ENCODE data around the gene SLC25A41. TPM values are rescaled to one million over a fixed set of nuclear protein-coding genes. Genes with fewer than 3 reads are reported as not detected.
A peak's percentile ranks its signal among the peaks of the same experiment; 100 is the strongest.

The SLC25A41 gene
- total RNA-seq, 1 donor, result not detected

DNA sequence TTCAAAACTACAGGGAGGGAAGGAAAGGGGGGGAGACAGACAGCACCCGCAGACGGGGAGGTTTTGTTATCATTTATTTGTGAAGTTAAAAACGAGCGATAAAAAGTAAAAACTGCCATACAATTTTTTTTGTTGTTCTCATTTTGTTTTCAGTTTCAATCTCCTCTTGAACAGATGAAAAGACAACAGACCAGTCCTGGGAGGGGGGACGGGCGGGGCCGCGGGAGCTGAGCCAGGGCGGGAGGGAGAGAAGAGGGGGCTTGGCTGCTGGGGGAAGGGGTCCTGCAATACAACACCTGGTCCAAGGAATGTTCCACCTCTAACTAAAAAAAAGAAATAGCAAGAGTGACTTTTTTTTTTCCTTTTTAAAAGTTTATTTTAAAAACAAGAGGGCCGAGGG is 20.3 kb downstream of the SLC25A41 start:
- DNase-seq (ENCODE audit: insufficient read length, low spot score, missing footprints), result peak; percentile 80
- H3K27me3 ChIP-seq (ENCODE audit: insufficient read depth, low read length), result no peaks in the 10 kb centered on the region

DNA sequence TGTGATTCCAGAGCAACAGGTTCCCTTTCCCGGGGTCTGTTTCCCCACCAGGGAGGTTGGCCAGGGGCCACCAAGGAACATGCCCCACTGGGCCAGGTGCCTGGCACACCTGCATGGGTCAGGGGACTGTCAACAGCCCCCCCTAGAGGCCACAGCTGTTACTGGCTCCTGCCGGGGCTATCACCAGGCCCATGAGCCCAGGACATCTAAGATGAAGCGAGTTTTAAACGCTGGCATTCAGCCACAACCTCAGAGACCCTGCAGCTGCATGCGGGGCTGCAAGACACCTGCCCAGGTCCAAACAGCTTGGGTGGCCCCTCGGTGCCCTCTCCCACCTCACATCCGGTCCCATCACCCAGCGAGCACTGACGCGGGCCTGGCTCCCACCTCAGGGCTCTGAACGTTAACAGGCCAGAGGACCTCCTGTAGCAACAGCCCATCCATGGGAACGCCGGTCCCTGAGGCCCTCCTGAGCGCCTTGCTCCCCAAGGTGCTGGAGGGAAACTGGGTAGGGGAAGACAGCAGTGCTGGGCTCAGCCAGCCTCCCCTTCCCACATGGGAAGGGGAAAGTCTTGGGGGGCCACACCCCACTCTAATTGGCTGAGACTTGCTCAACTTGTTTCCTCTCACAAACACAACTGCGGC is 21.0 kb downstream of the SLC25A41 start:
- DNase-seq (ENCODE audit: insufficient read length, low spot score, missing footprints), result peak; percentile 88
- no peak overlapping the region for H3K27ac ChIP-seq (ENCODE audit: low read depth, low read length)

More for the DNA sequence above, 20.3 kb downstream of the SLC25A41 start:
- H3K4me2 ChIP-seq (ENCODE audit: insufficient read depth, low read length), result no peak overlapping the region
- H4K20me1 ChIP-seq (ENCODE audit: insufficient read depth, low read length), result peaks cover 9% of the 10 kb centered on the region
- no peak overlapping the region for H3K27ac ChIP-seq (ENCODE audit: low read depth, low read length)
- H3K4me1 ChIP-seq (ENCODE audit: insufficient read depth, low read length), result no peaks in the 10 kb centered on the region
- H3K4me3 ChIP-seq (ENCODE audit: insufficient read depth, low read length), result no peak overlapping the region
- TF ChIP-seq, protein P1, sequence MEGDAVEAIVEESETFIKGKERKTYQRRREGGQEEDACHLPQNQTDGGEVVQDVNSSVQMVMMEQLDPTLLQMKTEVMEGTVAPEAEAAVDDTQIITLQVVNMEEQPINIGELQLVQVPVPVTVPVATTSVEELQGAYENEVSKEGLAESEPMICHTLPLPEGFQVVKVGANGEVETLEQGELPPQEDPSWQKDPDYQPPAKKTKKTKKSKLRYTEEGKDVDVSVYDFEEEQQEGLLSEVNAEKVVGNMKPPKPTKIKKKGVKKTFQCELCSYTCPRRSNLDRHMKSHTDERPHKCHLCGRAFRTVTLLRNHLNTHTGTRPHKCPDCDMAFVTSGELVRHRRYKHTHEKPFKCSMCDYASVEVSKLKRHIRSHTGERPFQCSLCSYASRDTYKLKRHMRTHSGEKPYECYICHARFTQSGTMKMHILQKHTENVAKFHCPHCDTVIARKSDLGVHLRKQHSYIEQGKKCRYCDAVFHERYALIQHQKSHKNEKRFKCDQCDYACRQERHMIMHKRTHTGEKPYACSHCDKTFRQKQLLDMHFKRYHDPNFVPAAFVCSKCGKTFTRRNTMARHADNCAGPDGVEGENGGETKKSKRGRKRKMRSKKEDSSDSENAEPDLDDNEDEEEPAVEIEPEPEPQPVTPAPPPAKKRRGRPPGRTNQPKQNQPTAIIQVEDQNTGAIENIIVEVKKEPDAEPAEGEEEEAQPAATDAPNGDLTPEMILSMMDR (IDR thresholded peaks at IDR 0.05; ENCODE audit: extremely low read depth, low read depth, low read length), result no peak
- no peak overlapping the region for H2AFZ ChIP-seq (ENCODE audit: low read length)
- peaks cover 38% of the 10 kb centered on the region for H3K36me3 ChIP-seq (ENCODE audit: insufficient read depth, low read length)
- H3K79me2 ChIP-seq (ENCODE audit: insufficient read depth, low read length), result peaks cover 8% of the 10 kb centered on the region
- no peaks in the 10 kb centered on the region for H3K9me3 ChIP-seq (ENCODE audit: low read depth, low read length)

DNA sequence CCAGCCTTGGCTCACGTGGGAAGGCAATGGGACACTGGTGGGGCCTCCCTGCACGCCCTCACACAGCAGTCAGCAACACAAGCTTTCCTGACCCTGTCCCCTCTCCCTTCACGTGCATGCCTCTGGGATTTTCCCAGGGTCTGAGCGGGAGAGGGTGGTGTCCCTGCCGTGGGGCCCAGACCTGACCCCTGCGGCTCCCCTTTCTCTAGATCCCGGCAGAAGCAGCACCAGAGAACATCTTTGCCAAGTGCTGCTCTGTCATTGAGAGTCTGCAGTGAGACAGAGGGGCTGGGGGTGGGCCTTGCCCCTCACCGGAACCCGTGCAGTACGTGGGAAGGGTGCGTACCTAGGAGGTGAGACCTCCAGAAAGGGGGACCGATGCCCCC is 21.5 kb downstream of the SLC25A41 start:
- peak; percentile 71 for DNase-seq (ENCODE audit: insufficient read length, low spot score, missing footprints)
- no peak overlapping the region for H3K4me2 ChIP-seq (ENCODE audit: insufficient read depth, low read length)
- no peaks in the 10 kb centered on the region for H3K4me1 ChIP-seq (ENCODE audit: insufficient read depth, low read length)
- H2AFZ ChIP-seq (ENCODE audit: low read length), result no peak overlapping the region
- H3K27ac ChIP-seq (ENCODE audit: low read depth, low read length), result no peak overlapping the region
- no peaks in the 10 kb centered on the region for H3K27me3 ChIP-seq (ENCODE audit: insufficient read depth, low read length)
- peaks cover 26% of the 10 kb centered on the region for H3K36me3 ChIP-seq (ENCODE audit: insufficient read depth, low read length)
- H3K4me3 ChIP-seq (ENCODE audit: insufficient read depth, low read length), result no peak overlapping the region
- H4K20me1 ChIP-seq (ENCODE audit: insufficient read depth, low read length), result no peaks in the 10 kb centered on the region
- H3K79me2 ChIP-seq (ENCODE audit: insufficient read depth, low read length), result no peaks in the 10 kb centered on the region
- no peaks in the 10 kb centered on the region for H3K9me3 ChIP-seq (ENCODE audit: low read depth, low read length)
- TF ChIP-seq, protein P1 (IDR thresholded peaks at IDR 0.05; ENCODE audit: extremely low read depth, low read depth, low read length), result no peak

More for the DNA sequence above, 21.0 kb downstream of the SLC25A41 start:
- Histone ChIP-seq H3K9me3 (ENCODE audit: low read depth, low read length) (no peaks in the 10 kb centered on the region), H3K27me3 (ENCODE audit: insufficient read depth, low read length) (no peaks in the 10 kb centered on the region), H3K4me1 (ENCODE audit: insufficient read depth, low read length) (no peaks in the 10 kb centered on the region), H4K20me1 (ENCODE audit: insufficient read depth, low read length) (peaks cover 4% of the 10 kb centered on the region), H3K4me3 (ENCODE audit: insufficient read depth, low read length) (no peak overlapping the region), H3K79me2 (ENCODE audit: insufficient read depth, low read length) (peaks cover 3% of the 10 kb centered on the region), H3K4me2 (ENCODE audit: insufficient read depth, low read length) (no peak overlapping the region), H3K36me3 (ENCODE audit: insufficient read depth, low read length) (peaks cover 31% of the 10 kb centered on the region), H2AFZ (ENCODE audit: low read length) (no peak overlapping the region)
- TF ChIP-seq, protein P1 (IDR thresholded peaks at IDR 0.05; ENCODE audit: extremely low read depth, low read depth, low read length), result peak; percentile 51

DNA sequence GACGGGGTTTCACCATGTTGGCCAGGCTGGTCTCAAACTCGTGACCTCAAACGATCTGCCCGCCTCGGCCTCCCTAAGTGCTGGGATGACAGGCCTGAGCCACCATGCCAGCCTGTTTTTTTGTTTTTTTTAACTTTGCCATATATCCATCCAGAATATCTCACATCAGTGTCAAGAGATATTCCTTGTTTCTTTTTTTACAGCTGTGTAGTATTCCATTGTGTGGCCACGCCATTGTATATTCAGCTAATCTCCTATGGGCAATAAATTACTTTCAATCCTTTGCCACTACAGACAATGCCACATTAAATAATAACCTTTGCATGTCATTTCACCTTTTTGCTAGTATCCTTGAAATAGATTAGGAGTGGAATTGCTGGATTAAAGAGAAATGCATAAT is 24.2 kb downstream of the SLC25A41 start:
- H3K4me2 ChIP-seq (ENCODE audit: insufficient read depth, low read length), result no peak overlapping the region
- H3K79me2 ChIP-seq (ENCODE audit: insufficient read depth, low read length), result no peaks in the 10 kb centered on the region
- no peaks in the 10 kb centered on the region for H3K9me3 ChIP-seq (ENCODE audit: low read depth, low read length)
- no peak overlapping the region for H2AFZ ChIP-seq (ENCODE audit: low read length)
- TF ChIP-seq, protein P1 (IDR thresholded peaks at IDR 0.05; ENCODE audit: extremely low read depth, low read depth, low read length), result no peak
- H3K4me1 ChIP-seq (ENCODE audit: insufficient read depth, low read length), result no peaks in the 10 kb centered on the region
- DNase-seq (ENCODE audit: insufficient read length, low spot score, missing footprints), result no peak
- H3K4me3 ChIP-seq (ENCODE audit: insufficient read depth, low read length), result no peak overlapping the region
- no peak overlapping the region for H3K27ac ChIP-seq (ENCODE audit: low read depth, low read length)
- H3K36me3 ChIP-seq (ENCODE audit: insufficient read depth, low read length), result peaks cover 5% of the 10 kb centered on the region
- no peaks in the 10 kb centered on the region for H4K20me1 ChIP-seq (ENCODE audit: insufficient read depth, low read length)
- H3K27me3 ChIP-seq (ENCODE audit: insufficient read depth, low read length), result no peaks in the 10 kb centered on the region

Measured in osteoblast (primary cell).